Erythroblast (primary cell): ENCODE results near the gene MAMDC2.

Experiments used
- DNase-seq, 2 experiments: peaks; one replicate each; lab custom pipeline; 2025; lab: John Stamatoyannopoulos, UW
- GATA1 ChIP-seq: IDR thresholded peaks from 2 replicates; pipeline ENCODE4 v1.6.1; 2011; ENCODE audit warnings: low read depth, mild to moderate bottlenecking, control low read depth, low read length, moderate library complexity
- POLR2A ChIP-seq: IDR thresholded peaks from 2 replicates; pipeline ENCODE4 v1.6.1; 2011; ENCODE audit warnings: mild to moderate bottlenecking, low read length

The MAMDC2 gene, protein sequence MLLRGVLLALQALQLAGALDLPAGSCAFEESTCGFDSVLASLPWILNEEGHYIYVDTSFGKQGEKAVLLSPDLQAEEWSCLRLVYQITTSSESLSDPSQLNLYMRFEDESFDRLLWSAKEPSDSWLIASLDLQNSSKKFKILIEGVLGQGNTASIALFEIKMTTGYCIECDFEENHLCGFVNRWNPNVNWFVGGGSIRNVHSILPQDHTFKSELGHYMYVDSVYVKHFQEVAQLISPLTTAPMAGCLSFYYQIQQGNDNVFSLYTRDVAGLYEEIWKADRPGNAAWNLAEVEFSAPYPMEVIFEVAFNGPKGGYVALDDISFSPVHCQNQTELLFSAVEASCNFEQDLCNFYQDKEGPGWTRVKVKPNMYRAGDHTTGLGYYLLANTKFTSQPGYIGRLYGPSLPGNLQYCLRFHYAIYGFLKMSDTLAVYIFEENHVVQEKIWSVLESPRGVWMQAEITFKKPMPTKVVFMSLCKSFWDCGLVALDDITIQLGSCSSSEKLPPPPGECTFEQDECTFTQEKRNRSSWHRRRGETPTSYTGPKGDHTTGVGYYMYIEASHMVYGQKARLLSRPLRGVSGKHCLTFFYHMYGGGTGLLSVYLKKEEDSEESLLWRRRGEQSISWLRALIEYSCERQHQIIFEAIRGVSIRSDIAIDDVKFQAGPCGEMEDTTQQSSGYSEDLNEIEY

DNA sequence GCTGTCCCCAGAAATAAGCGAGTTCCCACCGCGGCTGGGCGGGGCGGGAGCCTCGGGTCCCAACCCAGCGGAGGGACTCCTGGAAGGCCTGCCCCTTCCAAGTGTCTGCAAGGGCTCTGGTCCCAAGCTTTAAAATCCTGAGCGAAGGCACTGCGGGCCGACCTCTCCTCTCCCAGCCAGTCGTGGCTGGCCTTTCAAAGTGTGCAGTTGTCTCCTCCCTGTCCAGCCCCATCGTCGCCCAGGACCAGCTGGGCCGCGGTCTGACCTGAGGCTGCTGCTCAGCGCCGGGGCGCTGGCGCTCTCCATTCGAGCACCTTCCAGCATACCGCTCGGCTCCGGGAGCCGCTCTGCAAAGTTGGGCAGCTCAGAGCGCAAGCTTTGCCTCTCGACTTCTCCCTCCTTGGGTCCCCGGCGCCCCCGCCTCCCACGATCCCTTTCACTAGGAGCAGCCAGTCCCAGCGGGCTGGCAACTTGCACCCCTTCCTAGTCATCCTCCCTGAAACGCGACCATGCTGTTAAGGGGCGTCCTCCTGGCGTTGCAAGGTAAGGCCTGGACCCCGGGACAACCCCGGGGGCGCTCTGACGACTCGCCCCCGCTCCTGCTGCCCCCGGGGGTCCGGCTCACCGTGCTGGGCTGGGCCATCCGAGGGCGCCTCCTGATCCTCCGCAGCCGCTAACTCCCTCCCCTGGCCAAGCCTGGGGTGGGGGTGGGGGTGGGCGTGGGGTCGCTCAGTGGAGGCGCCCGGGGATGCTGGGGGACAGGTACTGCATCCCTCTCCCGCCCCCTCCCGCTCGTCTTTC is at the start of gene MAMDC2:
MAMDC2 (plus strand) TSS at position 160 of the 801 bp plus-strand sequence; CDS start at position 510, 350 bp downstream.
- TF ChIP-seq GATA1, result no peak
- no peak for DNase-seq

DNA sequence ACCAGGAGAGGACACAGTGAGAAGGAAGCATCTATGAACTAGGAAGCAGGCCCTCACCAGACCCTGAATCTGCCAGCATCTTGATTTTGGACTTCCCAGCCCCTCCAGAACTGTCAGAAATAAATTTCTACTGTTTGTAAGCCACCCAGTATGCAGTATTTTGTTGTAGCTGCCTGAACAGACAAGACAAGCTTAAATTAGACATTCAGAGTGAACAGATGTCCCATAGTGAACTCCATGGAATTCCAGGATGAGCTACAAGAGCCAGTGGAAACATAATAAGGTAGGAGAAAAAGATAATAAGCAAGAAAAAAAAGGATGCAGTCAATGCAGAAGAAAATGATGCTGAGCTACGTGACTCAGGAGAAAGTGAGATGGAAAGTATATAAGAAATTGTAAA is 47.8 kb upstream of the MAMDC2 start:
- TF ChIP-seq POLR2A (no peak), GATA1 (no peak)
- DNase-seq, result no peak

- TF ChIP-seq GATA1 (no peak), POLR2A (no peak)
- DNase-seq, result no peak
These were observed 46.7 kb upstream of the MAMDC2 start for GRCh38 chr9:69996967-69997366.

GRCh38 chr9:69997524-69997923 is 46.1 kb upstream of the MAMDC2 start:
- no peak for DNase-seq
- TF ChIP-seq POLR2A (no peak), GATA1 (no peak)

GRCh38 chr9:69999315-69999714 is 44.3 kb upstream of the MAMDC2 start:
- DNase-seq, result no peak
- TF ChIP-seq POLR2A (no peak), GATA1 (no peak)

DNA sequence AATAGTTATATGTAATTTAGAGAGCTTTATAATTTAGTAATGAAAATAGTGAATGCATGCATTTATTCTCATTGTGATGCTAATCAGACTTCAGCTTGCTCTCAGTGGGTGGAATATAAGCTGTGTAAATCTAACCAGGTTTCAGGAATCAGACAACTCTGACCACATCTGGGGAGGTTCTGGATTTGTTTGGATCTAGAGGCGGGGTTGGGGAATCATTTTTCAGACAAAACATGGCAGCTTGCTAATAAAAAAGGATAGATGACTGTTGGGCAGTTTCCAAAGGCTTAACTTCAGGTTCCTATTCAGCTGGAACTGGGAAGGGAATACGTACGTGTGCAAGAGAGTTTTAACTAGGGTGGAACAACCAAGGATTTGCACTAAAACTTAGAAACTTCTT is 43.2 kb upstream of the MAMDC2 start:
- TF ChIP-seq POLR2A (no peak), GATA1 (no peak)
- no peak for DNase-seq

- TF ChIP-seq GATA1 (no peak), POLR2A (no peak)
- no peak for DNase-seq
These were observed 39.5 kb upstream of the MAMDC2 start for GRCh38 chr9:70003901-70004714.

- no peak for TF ChIP-seq POLR2A
- TF ChIP-seq GATA1, result no peak
- DNase-seq, result no peak
These were observed 37.3 kb upstream of the MAMDC2 start for GRCh38 chr9:70006306-70006705.

GRCh38 chr9:70007831-70008230 is 35.8 kb upstream of the MAMDC2 start:
- no peak for DNase-seq
- TF ChIP-seq GATA1, result no peak
- TF ChIP-seq POLR2A, result no peak

GRCh38 chr9:70010015-70010414 is 33.6 kb upstream of the MAMDC2 start:
- TF ChIP-seq GATA1 (no peak), POLR2A (no peak)
- DNase-seq, result no peak

DNA sequence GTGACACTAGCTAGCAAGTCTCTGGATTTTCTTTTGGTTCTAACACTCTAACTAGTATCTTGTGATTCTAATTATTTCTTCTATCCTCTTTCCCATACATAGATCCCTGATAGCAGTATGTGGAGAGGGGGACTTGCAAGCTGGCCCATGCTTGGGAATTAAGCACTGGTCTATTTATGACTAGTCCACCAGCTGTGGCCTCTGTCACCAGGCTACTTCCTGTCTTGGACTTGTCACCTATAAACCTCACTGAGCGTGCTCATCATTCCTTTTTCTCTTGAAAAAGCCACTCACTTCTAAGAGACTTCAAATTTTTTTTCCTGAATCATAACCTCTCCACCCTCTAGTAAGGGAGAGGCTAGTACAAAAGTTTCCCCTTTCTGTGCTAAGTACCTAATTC is 32.3 kb upstream of the MAMDC2 start:
- TF ChIP-seq POLR2A, result no peak
- no peak for TF ChIP-seq GATA1
- no peak for DNase-seq

DNA sequence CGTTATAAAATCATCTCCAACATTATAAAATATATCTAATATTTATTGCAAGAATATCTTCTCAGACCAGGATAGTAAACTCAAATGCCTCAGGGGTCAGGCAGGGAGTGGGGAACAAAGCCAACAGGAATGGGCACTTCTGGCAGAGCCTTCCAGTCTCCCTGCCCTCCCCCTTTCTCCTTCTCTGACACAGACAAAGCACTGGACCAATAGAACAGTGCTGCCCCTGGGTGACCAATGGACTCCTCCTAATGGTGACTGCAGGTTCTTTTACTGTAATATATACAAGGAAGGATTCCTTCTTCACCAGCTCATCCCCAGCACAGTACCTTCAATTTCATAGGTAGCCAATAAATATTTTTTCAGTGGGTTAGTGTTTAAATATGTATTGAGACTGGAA is 31.1 kb upstream of the MAMDC2 start:
- TF ChIP-seq GATA1 (no peak), POLR2A (no peak)
- no peak for DNase-seq

DNA sequence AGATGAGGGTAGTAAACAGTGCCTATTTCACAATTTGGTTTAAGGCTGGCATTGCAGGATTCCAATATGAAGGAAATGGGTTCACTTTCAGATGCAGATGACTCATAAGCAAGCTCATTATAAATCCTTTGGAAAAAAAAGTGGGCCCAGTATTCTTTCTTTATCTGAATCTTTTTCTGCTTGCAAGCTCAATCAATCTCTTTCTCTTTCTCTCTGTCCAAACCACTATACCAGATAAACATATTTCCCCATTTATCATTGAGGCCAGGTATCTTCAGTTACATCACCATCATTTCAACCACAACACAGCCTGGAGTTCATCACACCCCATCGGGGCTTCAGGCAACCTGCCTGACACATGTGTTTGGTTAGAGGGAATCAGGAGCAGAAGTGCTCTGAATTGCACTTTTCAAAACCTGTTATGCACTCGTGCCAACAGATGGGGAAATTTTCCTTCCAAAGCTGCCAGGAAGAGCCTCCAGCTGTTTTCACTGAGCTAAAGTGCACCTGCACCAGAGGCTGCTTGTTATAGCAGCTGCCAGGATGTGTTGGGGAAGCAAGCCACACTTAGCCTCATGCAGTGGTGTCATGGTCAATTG is 30.0 kb upstream of the MAMDC2 start:
- TF ChIP-seq GATA1 (no peak), POLR2A (no peak)
- no peak for DNase-seq

- no peak for TF ChIP-seq GATA1
- TF ChIP-seq POLR2A, result no peak
- no peak for DNase-seq
These were observed 28.5 kb upstream of the MAMDC2 start for GRCh38 chr9:70015099-70015498.
